ENCODE data around the gene BDH1. TPM values are rescaled to one million over a fixed set of nuclear protein-coding genes. Genes with fewer than 3 reads are reported as not detected.
"Not testable (repeated sequence)": the region's sequence is repeated elsewhere in the genome, so short reads cannot be mapped to it uniquely, and the experiment has no call there.

BDH1 gene
- total RNA-seq, 1 donor from 2014 or later, result 32.2 TPM

DNA sequence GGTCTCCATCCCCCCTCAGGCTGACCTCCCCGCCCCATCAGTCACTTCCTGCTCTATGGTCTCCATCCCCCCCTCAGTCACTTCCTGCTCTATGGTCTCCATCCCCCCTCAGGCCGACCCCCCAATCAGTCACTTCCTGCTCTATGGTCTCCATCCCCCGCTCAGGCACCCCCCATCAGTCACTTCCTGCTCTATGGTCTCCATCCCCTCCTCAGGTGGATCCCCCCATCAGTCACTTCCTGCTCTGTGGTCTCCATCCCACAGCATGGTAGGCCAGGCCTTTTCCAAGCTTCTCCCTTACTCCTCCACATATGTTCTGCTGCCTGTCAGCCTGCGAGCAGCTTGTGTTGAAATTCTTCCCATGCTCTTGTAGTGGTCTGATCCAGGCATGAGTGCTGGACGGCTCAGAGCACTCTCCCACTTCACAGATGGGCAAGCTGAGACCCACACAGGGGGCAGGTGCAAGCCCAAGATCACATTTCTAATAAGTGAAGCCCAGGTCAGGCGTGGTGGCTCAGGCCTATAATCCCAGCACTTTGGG, 36.8 kb downstream of the BDH1 start:
- Mint-ChIP-seq H3K4me3 (no peak overlapping the region), H3K4me1 (peaks cover 32% of the 10 kb centered on the region), H3K9me3 (no peaks in the 10 kb centered on the region), H3K27ac (ENCODE audit: unreplicated experiment) (no peak overlapping the region), H3K27me3 (ENCODE audit: low read depth) (no peaks in the 10 kb centered on the region), H3K36me3 (ENCODE audit: low read depth) (peaks cover 8% of the 10 kb centered on the region)
- TF ChIP-seq, protein P1, sequence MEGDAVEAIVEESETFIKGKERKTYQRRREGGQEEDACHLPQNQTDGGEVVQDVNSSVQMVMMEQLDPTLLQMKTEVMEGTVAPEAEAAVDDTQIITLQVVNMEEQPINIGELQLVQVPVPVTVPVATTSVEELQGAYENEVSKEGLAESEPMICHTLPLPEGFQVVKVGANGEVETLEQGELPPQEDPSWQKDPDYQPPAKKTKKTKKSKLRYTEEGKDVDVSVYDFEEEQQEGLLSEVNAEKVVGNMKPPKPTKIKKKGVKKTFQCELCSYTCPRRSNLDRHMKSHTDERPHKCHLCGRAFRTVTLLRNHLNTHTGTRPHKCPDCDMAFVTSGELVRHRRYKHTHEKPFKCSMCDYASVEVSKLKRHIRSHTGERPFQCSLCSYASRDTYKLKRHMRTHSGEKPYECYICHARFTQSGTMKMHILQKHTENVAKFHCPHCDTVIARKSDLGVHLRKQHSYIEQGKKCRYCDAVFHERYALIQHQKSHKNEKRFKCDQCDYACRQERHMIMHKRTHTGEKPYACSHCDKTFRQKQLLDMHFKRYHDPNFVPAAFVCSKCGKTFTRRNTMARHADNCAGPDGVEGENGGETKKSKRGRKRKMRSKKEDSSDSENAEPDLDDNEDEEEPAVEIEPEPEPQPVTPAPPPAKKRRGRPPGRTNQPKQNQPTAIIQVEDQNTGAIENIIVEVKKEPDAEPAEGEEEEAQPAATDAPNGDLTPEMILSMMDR (conservative IDR thresholded peaks at IDR 0.05), result no peak
- no peak for DNase-seq (ENCODE audit: low read depth, low spot score)

DNA sequence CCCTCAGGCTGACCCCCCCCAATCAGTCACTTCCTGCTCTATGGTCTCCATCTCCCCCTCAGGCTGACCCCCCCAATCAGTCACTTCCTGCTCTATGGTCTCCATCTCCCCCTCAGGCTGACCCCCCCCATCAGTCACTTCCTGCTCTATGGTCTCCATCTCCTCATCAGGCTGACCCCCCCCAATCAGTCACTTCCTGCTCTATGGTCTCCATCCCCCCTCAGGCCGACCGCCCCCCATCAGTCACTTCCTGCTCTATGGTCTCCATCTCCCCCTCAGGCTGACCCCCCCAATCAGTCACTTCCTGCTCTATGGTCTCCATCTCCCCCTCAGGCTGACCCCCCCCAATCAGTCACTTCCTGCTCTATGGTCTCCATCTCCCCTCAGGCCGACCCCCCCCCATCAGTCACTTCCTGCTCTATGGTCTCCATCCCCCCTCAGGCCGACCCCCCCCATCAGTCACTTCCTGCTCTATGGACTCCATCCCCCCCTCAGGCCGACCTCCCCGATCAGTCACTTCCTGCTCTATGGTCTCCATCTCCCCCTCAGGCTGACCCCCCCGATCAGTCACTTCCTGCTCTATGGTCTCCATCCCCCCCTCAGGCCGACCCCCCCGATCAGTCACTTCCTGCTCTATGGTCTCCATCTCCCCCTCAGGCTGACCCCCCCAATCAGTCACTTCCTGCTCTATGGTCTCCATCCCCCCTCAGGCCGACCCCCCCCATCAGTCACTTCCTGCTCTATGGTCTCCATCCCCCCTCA, 37.7 kb downstream of the BDH1 start:
- not testable (repeated sequence) for H3K27me3 Mint-ChIP-seq (ENCODE audit: low read depth); H3K27ac Mint-ChIP-seq (ENCODE audit: unreplicated experiment)
- H3K4me1 Mint-ChIP-seq, result peaks cover 32% of the 10 kb centered on the region

DNA sequence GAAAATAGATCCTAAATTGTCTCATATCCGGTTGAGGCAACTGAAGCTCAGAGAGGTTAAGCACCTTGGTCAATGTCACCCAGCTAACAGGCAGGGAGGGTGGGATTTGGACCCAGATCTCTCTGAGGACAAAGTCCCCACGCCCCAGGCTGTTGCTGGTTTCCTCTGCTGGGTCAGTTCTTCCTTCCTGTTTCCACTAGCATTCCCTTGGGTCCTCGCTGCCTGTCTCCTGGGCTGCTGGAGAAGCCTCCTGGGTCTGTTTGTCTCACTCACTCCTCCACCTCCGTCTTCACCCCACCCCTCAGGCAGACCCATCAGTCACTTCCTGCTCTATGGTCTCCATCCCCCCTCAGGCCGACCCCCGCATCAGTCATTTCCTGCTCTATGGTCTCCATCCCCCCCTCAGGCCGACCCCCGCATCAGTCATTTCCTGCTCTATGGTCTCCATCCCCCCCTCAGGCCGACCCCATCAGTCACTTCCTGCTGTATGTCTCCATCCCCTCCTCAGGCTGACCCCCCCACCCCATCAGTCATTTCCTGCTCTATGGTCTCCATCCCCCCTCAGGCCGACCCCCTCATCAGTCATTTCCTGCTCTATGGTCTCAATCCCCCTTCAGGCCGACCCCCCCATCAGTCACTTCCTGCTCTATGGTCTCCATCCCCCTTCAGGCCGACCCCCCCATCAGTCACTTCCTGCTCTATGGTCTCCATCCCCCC, 38.7 kb downstream of the BDH1 start:
- H3K27me3 Mint-ChIP-seq (ENCODE audit: low read depth); H3K9me3 Mint-ChIP-seq; DNase-seq (ENCODE audit: low read depth, low spot score); H3K4me3 Mint-ChIP-seq; H3K36me3 Mint-ChIP-seq (ENCODE audit: low read depth): not testable (repeated sequence)
- Mint-ChIP-seq H3K4me1 (peaks cover 24% of the 10 kb centered on the region), H3K27ac (ENCODE audit: unreplicated experiment) (peak overlapping the region; percentile 28)

More for the DNA sequence above, 37.7 kb downstream of the BDH1 start:
- H3K9me3 Mint-ChIP-seq; DNase-seq (ENCODE audit: low read depth, low spot score); H3K4me3 Mint-ChIP-seq; H3K36me3 Mint-ChIP-seq (ENCODE audit: low read depth): not testable (repeated sequence)

DNA sequence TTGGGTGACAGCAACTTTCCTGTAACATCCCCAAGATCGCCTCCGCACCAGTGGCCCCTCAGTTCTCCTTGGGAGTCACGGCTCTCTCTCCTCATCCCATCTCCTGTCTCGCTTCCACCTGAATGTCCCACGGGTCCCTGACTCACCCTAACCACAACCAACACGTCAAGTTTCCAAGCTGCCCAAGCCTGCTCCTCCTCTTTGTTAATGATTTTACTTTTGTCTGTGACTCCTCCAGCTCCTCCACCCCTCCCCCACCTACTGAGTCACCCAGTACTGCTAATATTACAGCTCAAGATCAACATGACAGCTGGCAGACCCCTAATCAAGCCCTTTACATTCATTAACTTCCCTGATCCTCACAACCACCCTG, 39.3 kb downstream of the BDH1 start:
- no peaks in the 10 kb centered on the region for H3K9me3 Mint-ChIP-seq
- peaks cover 5% of the 10 kb centered on the region for H3K36me3 Mint-ChIP-seq (ENCODE audit: low read depth)
- H3K27ac Mint-ChIP-seq (ENCODE audit: unreplicated experiment), result peak overlapping the region; percentile 28
- no peak for DNase-seq (ENCODE audit: low read depth, low spot score)
- peaks cover 19% of the 10 kb centered on the region for H3K4me1 Mint-ChIP-seq
- H3K4me3 Mint-ChIP-seq, result no peak overlapping the region
- no peaks in the 10 kb centered on the region for H3K27me3 Mint-ChIP-seq (ENCODE audit: low read depth)
- TF ChIP-seq, protein P1 (conservative IDR thresholded peaks at IDR 0.05), result no peak

DNA sequence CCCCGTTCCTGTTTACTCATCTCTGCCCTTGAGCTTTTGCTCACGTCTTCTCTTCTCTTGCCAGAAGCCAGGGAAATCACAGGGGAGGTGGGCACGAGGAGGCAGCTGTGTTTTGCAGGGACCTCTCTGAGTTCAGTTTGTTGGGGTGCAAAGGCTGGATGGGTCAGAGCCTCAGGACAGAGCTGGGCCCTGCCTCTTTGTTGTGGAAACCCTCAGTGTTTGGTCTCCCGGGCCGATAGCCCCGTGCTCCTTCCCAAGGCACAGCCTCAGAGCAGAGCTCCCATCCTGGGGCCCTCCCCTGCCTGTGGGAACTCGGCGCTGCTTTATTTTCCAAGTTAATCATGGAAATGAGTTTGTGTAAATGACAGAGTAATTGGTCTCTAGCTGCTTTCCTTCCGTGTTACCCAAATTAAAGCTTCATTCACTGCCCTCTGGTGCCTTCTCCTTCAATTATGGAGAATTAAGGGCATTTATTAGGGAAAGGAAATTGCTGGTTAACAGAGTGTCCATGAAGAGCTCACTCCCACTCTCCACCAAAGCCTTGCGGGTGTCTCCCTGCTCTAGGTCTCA, 40.9 kb downstream of the BDH1 start:
- no peak overlapping the region for H3K4me3 Mint-ChIP-seq
- no peak for DNase-seq (ENCODE audit: low read depth, low spot score)
- H3K27ac Mint-ChIP-seq (ENCODE audit: unreplicated experiment), result peak overlapping the region; percentile 30
- peaks cover 3% of the 10 kb centered on the region for H3K36me3 Mint-ChIP-seq (ENCODE audit: low read depth)
- no peaks in the 10 kb centered on the region for H3K9me3 Mint-ChIP-seq
- peaks cover 12% of the 10 kb centered on the region for H3K4me1 Mint-ChIP-seq
- H3K27me3 Mint-ChIP-seq (ENCODE audit: low read depth), result no peaks in the 10 kb centered on the region
- TF ChIP-seq, protein P1 (conservative IDR thresholded peaks at IDR 0.05), result no peak

DNA sequence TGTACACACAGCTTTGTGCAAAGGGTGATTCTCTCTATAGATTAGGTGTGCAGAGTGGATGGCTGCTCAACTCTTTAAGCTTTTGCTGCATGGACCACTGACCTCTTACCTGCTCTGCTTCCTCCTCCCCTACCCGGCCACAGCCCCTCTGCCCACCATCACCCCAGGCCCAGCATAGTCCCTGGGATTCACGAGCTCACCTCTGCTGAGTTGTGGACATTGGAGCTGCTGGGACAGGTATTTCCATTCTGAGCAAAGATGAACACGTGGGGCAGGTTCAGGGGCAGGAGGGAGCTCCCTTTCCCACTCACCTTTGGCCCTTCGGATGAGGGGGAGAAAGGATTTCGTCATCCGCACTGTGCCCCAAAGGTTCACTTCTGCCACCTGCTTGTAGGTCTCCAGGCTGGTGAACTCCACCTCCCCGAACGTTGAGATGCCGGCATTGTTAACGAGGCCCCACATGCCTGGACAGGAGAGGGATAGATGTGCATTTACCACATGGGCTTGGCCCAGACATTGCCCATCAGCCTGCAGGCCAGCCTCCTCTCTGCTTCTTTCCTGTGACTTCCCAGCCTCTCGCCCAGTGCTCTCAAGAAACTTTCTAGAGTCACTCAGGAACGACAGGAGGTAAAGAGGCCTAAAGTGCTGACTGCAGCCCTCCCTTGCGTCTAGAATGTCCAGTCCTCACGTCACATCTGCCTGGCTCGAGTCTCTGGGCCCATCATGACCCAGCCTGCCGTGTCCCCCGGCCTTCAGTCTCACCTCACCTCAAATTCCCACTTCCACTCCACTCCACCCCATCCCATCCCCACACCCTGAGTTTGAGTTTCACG, 41.6 kb downstream of the BDH1 start:
- H3K4me1 Mint-ChIP-seq, result peaks cover 17% of the 10 kb centered on the region
- DNase-seq (ENCODE audit: low read depth, low spot score), result no peak
- no peak overlapping the region for H3K27ac Mint-ChIP-seq (ENCODE audit: unreplicated experiment)
- TF ChIP-seq, protein P1 (conservative IDR thresholded peaks at IDR 0.05), result no peak
- no peaks in the 10 kb centered on the region for H3K27me3 Mint-ChIP-seq (ENCODE audit: low read depth)
- H3K9me3 Mint-ChIP-seq, result no peaks in the 10 kb centered on the region
- peaks cover 3% of the 10 kb centered on the region for H3K36me3 Mint-ChIP-seq (ENCODE audit: low read depth)
- H3K4me3 Mint-ChIP-seq, result no peak overlapping the region

Measured in neural crest cell (in vitro differentiated cells).